Fibroblast of skin of right quadriceps (primary cell): Measurements from ENCODE around the gene MSL1.
A peak's percentile ranks its signal among the peaks of the same experiment; 100 is the strongest.

Experiments
- DNase-seq: peaks from one replicate; pipeline ENCODE4 v3.0.0-alpha.2; 2013

The MSL1 gene

DNA sequence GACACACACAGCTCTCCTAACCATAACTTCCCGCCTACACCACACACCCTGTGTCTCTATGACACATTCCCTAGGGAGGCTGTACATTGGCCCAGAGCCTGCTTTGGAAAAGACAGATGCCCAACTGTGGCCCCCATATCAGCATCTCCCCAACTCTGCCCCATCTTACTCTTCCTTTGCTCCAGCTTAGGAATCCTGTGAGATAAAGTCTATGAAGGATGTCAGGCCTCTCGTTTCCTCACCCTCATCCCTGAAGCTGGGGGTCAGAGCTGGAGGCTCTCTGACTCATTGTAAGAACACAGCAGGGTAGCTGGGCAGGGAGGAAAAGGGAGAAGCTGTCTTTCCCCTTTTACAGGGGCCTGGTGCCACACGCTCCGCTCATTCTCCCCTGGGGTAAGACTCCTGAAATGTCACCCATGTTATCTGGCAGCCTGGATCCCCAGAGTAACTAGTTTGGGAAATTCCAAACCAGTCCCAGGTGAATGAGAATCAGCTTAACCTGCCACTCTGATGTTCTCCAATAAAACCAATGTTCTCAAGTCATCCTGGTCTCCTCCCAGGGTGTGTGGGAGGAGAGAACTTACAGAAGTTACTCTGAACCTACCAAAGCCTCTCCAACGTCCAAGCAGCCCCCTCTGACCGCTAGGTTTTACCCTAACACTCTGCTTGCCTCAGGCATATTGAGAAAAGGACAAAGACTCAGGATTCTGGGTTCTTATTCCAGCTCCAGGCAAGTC, 58.3 kb downstream of the MSL1 start:
- peak; percentile 74 for DNase-seq

DNA sequence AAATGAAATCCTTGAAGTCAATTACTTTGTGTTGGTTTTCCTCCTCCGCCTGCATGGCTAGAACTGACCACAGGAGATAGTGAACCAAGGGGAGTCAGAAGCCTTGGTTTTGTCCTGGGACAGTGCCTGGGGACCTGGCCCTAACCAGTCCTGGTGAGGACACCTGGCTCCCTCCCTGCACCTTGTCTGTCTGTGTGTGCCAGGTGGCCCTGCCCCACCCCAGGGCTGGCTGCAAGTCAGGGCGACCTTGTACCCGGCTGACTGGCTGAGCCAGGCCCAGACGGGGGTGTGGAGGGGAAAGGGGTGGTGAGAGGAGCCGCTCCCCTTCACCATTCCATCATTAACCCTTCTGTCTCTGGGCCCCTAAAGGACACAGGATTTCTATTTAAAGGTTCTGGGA, 58.9 kb downstream of the MSL1 start:
- DNase-seq: no peak

DNA sequence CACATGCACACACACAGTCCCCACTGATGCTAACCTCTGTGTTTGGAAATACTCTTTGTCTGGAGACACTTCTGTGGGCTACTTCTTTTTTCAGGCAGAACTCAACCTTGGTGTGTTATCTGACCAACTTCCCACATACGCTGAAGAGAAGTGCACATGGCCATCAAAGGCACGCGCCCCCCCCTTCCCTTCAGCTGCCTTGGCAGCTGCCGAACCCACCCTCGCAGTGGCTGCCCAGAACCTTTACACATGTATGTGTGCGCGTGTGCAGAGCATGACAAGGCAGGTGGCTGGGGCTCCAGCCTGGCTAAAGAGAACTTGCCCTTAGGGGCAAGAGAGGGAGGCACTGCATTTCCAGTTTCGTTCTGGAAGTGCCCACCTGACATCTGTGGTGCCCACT, 59.4 kb downstream of the MSL1 start:
- DNase-seq: no peak

DNA sequence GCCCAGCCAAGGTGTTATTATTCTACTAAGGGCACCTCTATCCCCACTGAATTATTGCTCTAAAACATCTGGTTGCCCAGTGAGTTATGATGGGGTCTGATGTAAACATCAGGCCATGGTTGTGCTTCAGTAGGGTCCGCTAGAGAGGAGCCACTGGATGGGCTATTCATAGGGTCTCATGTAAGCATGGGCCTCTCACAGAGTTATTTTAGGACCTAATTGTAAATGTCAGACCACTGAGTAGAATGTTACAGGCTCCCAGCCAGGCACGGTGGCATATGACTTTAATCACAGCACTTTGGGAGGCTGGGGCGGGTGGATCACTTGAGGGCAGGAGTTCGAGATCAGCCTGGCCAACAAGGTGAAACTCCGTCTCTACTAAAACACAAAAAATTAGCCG, 60.8 kb downstream of the MSL1 start:
- DNase-seq: no peak
